K562 (cell line): ENCODE measurements around the gene COMMD4. TPM values are rescaled to one million over a fixed set of nuclear protein-coding genes. Genes with fewer than 3 reads are reported as not detected.
A peak's percentile ranks its signal among the peaks of the same experiment; 100 is the strongest.

Experiments used
- ARID3B ChIP-seq: fragments of 250-450 bp; sonication (Bioruptor Pico); IDR thresholded peaks from 2 replicates; pipeline ENCODE4 v1.4.0; 2020; ENCODE audit warnings: borderline replicate concordance
- CHAMP1 ChIP-seq: fragments of 450-650 bp; IDR thresholded peaks from 2 replicates; pipeline ENCODE4 v1.6.1; 2016; ENCODE audit warnings: mild to moderate bottlenecking
- GATAD2A ChIP-seq: fragments of 450-650 bp; IDR thresholded peaks from 2 replicates; pipeline ENCODE4 v1.6.1; 2017
- L3MBTL2 ChIP-seq: fragments of 450-650 bp; IDR thresholded peaks from 2 replicates; pipeline ENCODE4 v1.6.1; 2016; ENCODE audit warnings: mild to moderate bottlenecking, moderate library complexity
- MTA3 ChIP-seq: fragments of 450-650 bp; formaldehyde crosslinking; IDR thresholded peaks from 2 replicates; pipeline ENCODE4 v1.6.1; 2017; ENCODE audit warnings: mild to moderate bottlenecking, borderline replicate concordance
- NUFIP1 ChIP-seq: fragments of 450-650 bp; IDR thresholded peaks from 2 replicates; pipeline ENCODE4 v1.6.1; 2018; ENCODE audit not compliant: partially characterized antibody
- POLR2B ChIP-seq: fragments of 450-650 bp; IDR thresholded peaks from 2 replicates; pipeline ENCODE4 v1.6.1; 2018; ENCODE audit warnings: low read depth; ENCODE audit not compliant: partially characterized antibody
- PTTG1 ChIP-seq: fragments of 450-650 bp; IDR thresholded peaks from 2 replicates; pipeline ENCODE4 v1.6.1; 2016; ENCODE audit warnings: low read depth, mild to moderate bottlenecking, missing genetic modification characterization, missing compliant biosample characterization
- SP2 ChIP-seq: IDR thresholded peaks from 2 replicates; pipeline ENCODE4 v1.6.1; 2011; ENCODE audit warnings: mild to moderate bottlenecking, low read depth, low read length, moderate library complexity; ENCODE audit not compliant: poor library complexity, severe bottlenecking; ENCODE audit errors: extremely low read depth
- TCFL5 ChIP-seq: fragments of 250-450 bp; sonication (Bioruptor Pico); conservative IDR thresholded peaks from 2 replicates; pipeline ENCODE4 v1.6.1; 2021; ENCODE audit warnings: mild to moderate bottlenecking, moderate library complexity, matching md5 sums
- TRIM25 ChIP-seq: fragments of 450-650 bp; IDR thresholded peaks from 2 replicates; pipeline ENCODE4 v1.7.0; 2016; ENCODE audit warnings: borderline replicate concordance
- ZNF384 ChIP-seq: IDR thresholded peaks from 2 replicates; pipeline ENCODE4 v1.6.1; 2012; ENCODE audit warnings: low read depth, low read length, improper control_type of control experiment
- ZNF407 ChIP-seq: fragments of 450-650 bp; IDR thresholded peaks from 2 replicates; pipeline ENCODE4 v1.6.1; 2016; ENCODE audit warnings: low read depth
- polyA plus RNA-seq, 8 experiments: library from polyadenylated mRNA; depleted of rRNA in 4 of 8; stranded (reverse) in 5 of 8; unstranded in 3 of 8; fragments of >200 nt; fragmentation: Nextera tagmentation in 2 of 8; fragmentation: Illumina TruSeq in 1 of 8; extraction: Ambion mirVana in 2 of 8; extraction: Trizol in 1 of 8; gene quantifications; 2 replicates each; pipeline versions ENCODE4 v1.2.1 to v1.2.3, GENCODE V29; 2011 to 2014; ENCODE audit warnings: inconsistent platforms in 1 of 8, missing spikeins in 1 of 8
- total RNA-seq, 7 experiments: library from RNA; depleted of rRNA in 6 of 7; stranded (reverse); fragments of >200 nt in 6 of 7; fragmentation: Illumina TruSeq in 2 of 7; extraction: Trizol in 2 of 7; gene quantifications; 2 replicates each; pipeline versions ENCODE4 v1.2.1 to v1.2.3, GENCODE V29; 2011 to 2021; ENCODE audit warnings: low replicate concordance in 1 of 7

The COMMD4 gene
- total and polyA plus RNA-seq, 9 of the 15 experiments (the other 6 are each of a cell fraction or from before 2014, with no cell fraction given): 20.4 to 140 (median 63.9) TPM

GRCh38 chr15:75367913-75368688, 32.2 kb downstream of the COMMD4 start, which contains the start of gene MAN2C1 (continued):
- TF ChIP-seq ZNF407 (no peak), POLR2B (peak; percentile 95), PTTG1 (no peak), CHAMP1 (no peak), MTA3 (peak; percentile 57; the same call in 1 of the 2 replicates), GATAD2A (0 out of 2 replicates have a peak, but pooled peaks have one; percentile 43), L3MBTL2 (no peak; the same call in 1 of the 2 replicates), TCFL5 (CRISPR knock-in tag) (no peak), TRIM25 (no peak), SP2 (no peak), ARID3B (CRISPR knock-in tag) (no peak), NUFIP1 (no peak), ZNF384 (0 out of 2 replicates have a peak, but pooled peaks have one; percentile 30)
